T-helper 2 cell treated with Interferon-gamma antibody and Interleukin-4, amounts not matched to agents 100 ng/mL and 5 ng/mL, for 36 hours (primary cell): ENCODE data around the gene BTBD19. TPM values are rescaled to one million over a fixed set of nuclear protein-coding genes. Genes with fewer than 3 reads are reported as not detected.
"Not testable (repeated sequence)": the region's sequence is repeated elsewhere in the genome, so short reads cannot be mapped to it uniquely, and the experiment has no call there.

ENCODE experiments used
- intact Hi-C: fragments of 100-400 bp; cut with micrococcal nuclease; formaldehyde crosslinking; loops from one replicate; pipeline ENCODE4 v1.15.1; 2023
- total RNA-seq: library from RNA; stranded (reverse); gene quantifications from 2 replicates; pipeline ENCODE4 v1.2.3, GENCODE V29; 2022

The BTBD19 gene, protein sequence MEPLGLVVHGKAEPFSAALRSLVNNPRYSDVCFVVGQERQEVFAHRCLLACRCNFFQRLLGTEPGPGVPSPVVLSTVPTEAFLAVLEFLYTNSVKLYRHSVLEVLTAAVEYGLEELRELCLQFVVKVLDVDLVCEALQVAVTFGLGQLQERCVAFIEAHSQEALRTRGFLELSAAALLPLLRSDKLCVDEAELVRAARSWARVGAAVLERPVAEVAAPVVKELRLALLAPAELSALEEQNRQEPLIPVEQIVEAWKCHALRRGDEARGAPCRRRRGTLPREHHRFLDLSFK
- 8.8 and 9.7 TPM in 2 replicates for total RNA-seq

DNA sequence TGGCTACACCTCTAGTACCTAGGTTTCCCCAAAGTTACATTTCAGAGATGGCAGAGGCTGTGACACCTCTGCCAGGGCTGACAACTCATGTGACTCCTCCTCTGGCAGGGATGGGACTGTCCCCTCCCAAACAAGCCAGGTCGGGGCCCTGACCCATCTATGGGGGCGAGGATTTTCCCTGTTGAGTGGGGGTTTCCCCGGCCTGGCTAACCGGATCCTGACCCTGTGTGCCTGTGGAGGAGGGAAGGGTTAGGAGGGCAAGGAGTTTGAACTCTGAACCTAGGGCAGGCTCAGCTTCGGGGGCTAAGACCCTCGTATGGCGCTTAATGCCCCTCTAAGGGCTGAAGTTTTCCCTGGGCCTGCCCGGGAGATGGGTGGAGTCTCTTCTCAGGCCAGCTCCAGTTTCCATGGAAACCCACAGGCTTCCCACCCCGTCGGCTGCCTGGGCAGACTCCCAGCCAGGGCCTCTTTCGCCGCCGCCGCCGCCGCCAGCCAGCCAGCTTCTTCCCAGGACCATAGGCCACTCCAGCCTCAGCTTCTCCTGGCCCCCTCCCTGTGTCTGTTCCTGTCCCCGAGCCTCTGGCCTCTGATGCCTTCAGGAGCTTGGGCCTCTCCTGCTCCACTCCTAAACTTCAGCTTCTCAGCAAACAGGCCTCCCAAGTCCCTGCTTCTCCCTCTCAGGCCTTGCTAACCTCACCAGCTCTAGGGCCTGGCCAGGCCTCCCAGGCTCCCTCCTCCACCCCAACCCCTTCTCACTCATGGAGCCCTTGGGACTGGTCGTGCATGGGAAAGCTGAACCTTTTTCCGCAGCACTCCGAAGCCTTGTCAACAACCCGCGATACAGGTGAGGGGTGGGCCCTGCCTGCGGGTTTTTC is at the start of gene BTBD19:
BTBD19 (plus strand) TSS at position 461 of the 875 bp plus-strand sequence; CDS start at position 759, 298 bp downstream.
- intact Hi-C loops = loop anchor here (2.0 kb wide), 1 partner anchor 77 kb away; the partner anchor contains the start of gene RNU5D-1

DNA sequence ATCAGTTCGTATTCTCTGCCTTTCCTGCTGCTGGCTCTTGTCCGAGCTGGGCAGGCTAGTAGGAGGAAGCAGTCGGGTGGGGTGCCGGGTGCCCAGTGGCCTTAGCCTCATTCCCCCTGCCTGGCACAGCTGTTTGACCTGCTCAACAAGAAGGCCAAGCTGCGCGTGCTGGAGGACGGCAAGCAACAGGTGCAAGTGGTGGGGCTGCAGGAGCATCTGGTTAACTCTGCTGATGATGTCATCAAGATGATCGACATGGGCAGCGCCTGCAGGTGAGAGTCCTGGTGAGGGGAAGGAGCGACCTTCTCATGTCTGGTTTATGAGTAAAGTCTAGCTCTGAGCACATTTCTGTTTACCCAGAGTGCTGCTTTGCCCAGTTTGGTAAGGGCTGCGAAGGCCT is 49.2 kb upstream of the BTBD19 start:
- intact Hi-C loops = no loop called here

DNA sequence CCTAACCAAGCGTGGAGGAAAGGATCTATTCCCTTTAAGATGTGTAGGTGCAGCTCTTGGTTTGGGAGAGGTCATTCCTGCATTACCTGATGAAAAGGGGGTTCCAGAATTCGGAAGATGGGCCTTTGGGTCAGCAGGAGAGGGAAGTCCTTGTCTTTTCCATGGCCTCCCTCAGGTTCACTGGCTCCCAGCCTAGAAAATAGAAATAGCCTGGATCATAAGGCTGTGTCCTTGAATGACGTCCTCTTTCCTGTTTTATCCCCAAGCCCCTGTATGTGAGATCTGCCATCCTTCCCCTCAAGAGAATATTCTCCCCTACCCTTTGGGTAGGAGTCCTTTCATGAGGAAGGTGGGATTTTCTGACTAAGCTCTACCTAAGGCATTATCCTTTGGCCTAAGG is 47.4 kb upstream of the BTBD19 start:
- intact Hi-C loops = no loop called here

DNA sequence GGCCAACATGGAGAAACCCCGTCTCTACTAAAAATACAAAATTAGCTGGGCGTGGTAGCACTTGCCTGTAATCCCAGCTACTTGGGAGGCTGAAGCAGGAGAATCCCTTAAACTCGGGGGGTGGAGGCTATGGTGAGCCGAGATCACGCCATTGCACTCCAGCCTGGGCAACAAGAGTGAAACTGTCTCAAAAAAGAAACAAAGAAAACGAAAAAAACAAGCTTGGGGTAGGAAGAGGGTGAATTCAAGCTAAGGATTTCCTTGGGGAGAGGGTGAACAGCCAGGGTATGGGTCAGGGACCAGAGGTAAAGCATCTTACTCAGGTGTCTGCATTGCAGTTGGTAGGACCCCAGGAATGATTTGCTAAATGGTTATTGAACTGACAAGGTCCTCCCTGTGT is 41.9 kb upstream of the BTBD19 start:
- intact Hi-C loops = not testable (repeated sequence)

DNA sequence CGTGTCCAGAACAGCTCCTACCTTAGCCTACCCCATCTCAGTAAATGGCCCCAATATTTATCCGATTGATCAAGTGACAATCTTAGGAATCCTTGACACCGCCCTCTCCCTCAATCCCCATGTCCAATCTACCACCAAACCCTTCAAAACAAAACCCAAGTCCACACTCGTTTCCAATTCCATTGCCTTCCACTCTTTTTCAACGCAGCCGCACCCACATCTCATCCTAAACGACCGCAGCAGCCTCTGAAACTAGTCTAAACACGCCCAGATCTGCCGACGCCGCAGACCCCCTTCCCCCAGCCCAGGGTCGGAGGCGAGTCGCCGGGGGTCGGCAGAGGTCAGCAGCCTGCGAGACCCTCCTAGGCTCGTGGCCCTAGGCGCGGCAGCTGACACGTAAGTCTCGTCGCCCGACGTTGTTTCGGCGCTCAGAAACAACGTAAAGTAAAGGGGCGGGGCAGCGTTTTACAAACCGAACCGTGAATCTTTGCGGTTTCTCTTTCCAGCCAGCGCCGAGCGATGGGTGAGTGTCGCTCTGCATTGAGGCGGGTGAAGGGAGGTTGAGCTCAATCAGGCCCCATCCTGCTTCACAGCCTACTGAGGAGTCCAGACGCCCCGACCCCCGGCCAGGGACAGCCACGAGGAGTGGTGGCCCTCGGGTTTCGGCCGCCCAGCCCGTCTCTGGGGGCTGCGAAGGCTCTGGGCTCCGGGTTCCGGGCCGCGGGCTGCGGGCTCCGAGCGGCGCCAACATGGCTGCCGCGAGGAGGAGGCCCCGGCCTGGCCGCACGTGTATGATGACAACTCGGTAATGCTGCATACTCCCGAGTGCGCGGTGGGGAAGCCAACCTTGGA is 33.0 kb upstream of the BTBD19 start, which contains the start of gene RPS8:
RPS8 (plus strand) TSS at position 463 of the 852 bp plus-strand sequence; CDS start at position 520, 57 bp downstream.
- intact Hi-C loops = loop anchor here (1.0 to 2.0 kb wide), 3 partner anchors 25 to 44 kb away; partner anchors contain the start of genes KIF2C, PLK3 and RNU5D-1

DNA sequence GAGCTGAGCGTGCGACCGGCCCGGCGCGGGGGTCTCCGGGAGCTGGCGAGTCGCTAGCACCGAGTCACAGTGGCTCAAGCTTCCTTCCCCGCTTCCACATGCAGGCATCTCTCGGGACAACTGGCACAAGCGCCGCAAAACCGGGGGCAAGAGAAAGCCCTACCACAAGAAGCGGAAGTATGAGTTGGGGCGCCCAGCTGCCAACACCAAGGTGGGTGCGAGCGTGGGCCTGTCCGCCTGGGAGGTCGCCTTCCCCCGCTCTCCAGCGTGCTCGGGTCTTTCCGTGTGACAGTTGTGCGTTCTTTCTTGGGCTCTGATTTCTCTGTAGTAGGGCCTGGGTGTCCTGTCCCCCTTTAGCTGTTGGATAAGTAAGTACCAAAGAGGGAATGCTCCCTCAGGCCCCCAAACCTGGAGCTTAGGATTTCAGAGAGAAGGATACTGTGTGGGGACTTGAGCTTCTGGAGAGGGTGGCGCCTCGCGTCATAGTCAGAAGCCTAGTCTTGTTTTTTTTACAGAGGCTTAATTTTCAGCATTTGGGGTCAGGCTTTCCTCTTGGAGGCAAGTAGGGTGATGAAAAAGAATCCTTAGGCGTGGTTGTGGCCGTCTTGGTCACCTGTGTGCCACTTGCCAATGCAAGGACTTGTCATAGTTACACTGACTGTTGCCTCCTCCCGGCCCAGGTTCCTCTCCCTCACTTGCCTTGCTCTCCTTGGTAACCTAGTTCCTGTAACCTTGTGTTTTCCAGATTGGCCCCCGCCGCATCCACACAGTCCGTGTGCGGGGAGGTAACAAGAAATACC is 32.2 kb upstream of the BTBD19 start:
- intact Hi-C loops = loop anchor here (1.0 to 2.0 kb wide), 3 partner anchors 25 to 45 kb away; partner anchors contain the start of genes KIF2C, PLK3 and RNU5D-1

DNA sequence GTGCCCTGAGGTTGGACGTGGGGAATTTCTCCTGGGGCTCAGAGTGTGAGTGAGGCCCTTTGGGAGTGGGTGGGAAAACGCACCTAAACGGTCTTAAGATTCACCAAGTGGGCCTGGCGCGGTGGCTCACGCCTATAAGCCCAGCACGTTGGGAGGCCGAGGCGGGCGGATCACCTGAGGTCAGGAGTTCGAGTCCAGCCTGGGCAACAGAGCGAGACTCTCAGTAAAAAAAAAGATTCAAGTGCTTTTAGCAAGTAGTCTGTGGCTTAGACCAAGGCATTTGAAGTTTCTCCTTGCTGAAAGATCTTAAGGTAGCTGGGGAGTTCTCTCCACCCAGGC is 31.6 kb upstream of the BTBD19 start:
- intact Hi-C loops = no loop called here

DNA sequence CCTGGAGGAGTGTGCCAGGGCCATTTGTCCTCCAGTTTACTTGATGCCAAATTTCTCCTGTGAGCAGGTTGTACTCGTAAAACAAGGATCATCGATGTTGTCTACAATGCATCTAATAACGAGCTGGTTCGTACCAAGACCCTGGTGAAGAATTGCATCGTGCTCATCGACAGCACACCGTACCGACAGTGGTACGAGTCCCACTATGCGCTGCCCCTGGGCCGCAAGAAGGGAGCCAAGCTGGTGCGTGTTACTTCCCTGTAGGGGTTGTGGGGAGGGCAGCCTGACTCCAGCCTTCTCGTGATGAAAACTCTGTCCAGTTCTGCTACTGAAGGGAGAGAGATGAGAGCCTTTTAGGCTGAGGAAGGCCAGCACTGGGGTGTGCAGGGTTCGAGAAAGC is 30.8 kb upstream of the BTBD19 start:
- intact Hi-C loops = no loop called here

DNA sequence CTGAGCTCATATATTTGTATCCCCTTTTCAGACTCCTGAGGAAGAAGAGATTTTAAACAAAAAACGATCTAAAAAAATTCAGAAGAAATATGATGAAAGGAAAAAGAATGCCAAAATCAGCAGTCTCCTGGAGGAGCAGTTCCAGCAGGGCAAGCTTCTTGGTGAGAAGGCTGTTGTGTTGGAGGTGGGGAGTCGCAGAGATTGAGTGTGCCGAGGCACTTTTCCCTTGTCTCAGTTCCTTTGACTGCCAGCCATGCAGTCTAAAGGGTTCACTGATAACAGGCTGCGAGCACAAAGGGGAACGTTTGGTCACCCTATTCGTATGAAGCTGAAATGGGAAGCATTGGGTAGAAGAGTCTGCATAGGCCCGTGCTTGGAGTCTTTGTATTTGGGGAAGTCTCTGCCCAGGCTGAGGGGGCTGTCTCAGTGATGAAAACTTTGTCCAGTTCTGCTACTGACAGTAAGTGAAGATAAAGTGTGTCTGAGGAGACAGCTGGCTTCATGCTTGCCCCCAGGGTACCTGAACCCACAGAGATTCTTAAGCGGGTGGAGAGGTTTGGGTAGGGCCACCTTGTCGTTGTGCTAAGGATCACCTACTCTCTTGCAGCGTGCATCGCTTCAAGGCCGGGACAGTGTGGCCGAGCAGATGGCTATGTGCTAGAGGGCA is 30.2 kb upstream of the BTBD19 start:
- intact Hi-C loops = no loop called here

DNA sequence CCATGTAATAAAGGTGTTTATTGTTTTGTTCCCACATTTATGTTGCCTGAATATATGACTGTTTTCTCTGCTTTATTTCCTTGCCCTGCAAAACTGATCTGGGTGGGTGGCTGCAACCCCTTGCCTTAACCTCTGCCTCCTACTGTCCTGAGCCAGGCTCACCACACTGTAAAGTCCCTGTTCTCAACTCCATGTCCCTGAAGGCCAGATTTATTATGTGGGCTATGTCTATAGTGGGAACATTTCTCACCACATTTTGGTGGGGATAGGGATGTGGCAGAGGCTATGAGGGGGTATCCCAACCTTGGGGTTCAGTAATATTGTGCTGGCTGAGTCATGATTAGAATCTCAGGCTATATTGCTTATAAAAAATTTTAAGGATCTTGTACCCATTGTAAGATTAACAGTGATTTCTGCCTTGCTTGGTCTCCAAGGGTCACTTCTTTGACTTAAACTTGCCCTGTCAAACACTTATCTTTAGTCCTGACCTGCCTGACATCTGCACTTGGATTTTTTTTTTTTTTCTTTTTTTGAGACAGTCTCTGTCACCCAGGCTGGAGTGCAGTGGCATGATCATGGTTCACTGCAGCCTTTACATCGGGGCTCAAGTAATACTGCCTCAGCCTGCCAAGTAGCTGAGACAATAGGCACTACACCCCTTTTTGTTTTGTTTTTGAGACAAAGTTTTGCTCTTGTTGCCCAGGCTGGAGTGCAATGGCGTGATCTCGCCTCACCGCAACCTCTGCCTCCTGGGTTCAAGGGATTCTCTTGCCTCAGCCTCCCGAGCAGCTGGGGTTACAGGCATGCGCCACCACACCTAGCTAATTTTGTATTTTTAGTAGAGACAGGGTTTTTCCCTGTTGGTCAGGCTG is 29.4 kb upstream of the BTBD19 start:
- intact Hi-C loops = no loop called here

DNA sequence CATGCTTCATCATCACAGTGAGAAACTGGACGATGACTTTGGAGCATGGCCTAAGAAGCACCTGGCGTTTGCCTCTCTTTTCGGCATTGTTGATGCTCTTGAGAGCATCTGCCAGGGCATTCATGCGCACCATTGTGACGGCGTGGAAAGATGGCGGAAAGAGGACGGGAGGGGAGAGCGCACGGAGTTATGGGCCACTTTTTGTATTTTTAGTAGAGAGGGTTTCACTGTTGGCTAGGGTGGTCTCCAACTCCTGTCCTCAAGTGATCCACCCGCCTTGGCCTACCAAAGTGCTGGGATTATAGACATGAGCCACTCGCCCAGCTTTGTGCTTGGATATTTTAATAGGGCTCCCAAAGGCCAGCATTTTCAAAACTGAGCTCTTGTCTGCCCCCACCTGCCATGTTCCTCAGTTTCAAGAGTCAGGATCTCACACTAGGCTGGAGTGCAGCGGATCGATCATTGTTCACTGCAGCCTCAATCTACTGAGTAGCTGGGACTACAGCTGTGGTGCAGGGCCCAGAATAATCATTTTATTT is 27.7 kb upstream of the BTBD19 start:
- intact Hi-C loops = no loop called here

DNA sequence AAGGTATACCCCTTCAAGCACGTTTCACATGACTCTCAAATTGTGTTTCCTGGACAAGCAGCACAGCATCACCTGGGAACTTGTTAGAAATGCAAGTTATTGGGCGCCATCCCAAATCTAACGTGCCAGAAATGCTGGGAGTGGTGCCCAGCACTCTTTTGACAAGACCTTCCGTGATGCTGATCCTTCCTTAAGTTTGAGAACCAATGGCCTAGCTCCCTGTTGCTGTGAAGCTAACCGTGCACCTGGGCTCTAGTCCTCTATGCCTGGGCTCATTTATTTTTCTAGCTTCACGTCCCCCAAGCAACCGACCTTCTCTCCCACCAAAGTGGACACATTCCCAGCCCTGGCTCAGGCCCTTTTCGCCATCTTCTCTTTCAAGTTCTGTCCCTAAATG is 24.6 kb upstream of the BTBD19 start:
- intact Hi-C loops = no loop called here

DNA sequence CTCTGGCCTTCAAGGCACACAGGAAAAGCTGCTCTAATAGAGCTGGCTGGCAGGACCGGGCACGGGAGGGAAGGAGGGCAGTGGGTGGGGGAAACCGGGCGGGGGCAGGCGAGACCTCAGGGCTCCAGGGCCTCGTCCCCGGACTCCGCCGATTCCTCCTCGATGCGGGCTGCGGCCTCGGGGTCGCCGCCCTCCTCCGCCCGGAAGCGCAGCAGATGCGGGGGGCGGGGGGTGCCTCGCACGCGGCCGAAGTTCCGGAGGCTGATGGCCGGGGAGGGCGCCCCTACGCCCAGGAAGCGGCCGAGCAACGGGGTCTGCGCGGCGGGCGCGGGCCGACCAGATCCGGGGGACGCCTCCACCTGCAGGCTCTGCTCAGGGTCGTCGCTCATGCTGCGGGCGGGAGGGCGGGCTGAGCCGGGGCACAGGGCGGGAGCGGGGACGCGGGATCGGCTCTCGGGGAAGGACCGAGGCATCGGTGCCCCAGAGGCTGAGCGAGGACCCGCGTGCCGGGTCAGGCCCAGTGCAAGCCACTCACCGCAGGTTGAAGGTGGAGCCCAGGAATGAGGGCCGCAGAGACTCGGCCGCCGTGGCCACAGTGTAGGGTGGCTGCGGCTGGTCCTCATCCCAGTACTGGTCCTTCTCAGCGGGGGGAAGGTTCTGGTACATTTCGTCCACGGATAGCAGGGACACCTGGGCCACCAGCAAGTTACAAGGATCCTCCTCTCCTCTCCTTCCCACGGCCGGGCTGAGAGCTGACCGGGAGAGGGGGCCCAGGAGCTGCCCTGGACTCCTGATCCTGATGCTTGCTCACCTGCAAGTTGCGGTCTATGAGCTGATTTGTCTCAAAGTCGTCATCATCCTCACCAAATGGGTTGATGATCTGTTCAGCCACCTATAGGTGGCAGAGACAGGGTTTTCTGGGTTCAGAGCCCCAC is 24.0 kb upstream of the BTBD19 start:
- intact Hi-C loops = loop anchor here (5.0 kb wide), 1 partner anchor 228 kb away; the partner anchor contains the start of genes HECTD3 and UROD

DNA sequence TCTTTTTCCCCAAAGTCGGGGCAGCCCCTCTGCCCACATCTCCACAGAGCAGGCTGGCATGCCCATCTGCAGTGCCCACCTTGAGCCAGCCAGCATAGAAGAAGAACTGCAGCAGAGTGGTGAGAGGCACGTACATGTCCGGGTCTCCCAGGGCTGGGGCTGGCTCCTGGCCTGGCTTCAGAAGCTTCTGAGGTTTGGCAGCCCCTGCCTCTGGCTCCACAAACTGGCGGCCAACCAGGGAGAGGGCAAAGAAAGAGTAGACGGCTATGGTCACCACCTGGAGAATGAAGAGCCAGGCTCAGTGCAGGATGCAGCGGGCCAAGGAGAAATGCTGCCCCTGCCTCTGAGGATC is 23.3 kb upstream of the BTBD19 start:
- intact Hi-C loops = loop anchor here (5.0 kb wide), 1 partner anchor 227 kb away; the partner anchor contains the start of genes HECTD3 and UROD

DNA sequence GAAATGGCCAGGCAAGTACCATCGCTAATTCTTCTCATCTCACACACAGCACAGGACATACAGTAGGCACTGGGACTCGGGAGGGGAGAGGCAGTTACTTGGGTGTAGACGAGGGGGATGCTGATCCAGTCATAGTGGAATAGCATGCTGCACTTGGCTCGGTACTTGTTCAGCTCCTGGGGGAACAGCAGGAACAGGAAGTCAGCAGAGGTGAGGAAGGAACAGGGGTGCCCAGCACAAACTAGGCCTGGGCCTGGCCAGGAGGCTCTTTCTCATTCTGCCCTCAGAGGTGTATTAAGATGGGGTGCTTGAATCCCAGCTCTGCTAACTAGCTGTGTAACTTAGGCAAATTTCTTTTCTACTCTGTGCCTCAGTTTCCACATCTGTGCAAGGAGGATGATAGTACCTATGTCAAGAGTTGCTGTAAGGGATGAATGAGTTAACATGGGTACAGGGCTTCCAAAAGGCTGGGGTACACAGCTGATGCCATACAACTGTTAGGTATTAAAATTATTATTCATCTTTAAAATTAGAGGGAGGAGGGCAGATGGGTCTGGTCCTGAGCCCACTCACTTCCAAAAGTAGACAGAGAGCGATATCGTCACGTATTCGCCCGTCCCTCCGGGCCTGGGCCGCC is 22.7 kb upstream of the BTBD19 start:
- intact Hi-C loops = loop anchor here (1.0 to 5.0 kb wide), 2 partner anchors 34 to 227 kb away; partner anchors contain the start of genes HECTD3 and UROD

DNA sequence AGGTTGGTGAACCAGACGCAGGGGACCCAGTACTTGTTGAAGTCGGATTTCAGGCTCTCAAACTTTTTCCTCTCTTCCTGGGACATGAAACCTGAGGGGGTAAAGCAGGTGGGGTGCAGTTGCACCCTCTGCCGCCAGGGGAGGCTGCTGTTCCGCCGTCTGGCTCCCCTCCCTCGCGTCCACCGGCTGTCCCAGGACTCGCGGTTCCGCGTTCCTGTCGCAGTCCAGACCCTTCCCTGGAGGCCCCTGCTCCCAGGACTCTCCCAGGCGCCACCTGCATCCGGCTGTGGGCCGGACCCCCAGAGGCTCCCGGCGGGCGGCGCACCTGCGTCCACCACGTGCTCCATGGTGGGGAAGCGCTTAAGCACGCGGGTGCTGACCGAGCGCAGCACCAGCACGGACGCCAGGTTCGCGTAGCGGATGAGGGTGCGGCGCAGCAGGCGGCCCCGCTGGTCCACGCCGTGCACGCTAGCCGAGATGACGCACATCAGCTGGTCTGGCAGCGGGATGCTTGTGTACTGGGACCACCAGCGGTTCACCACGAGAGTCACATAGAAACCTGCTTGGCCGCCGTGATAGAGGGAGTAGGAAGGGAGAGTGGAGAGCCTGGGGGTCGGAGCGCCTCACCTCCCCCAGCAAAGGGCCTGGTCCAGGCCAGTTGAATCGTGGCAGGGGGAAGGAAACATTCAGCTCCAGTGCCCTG is 22.0 kb upstream of the BTBD19 start:
- intact Hi-C loops = loop anchor here (1.0 to 5.0 kb wide), 2 partner anchors 33 to 226 kb away; partner anchors contain the start of genes HECTD3 and UROD
